Type B pancreatic cell (in vitro differentiated cells): ENCODE data around the gene LSS. TPM values are rescaled to one million over a fixed set of nuclear protein-coding genes. Genes with fewer than 3 reads are reported as not detected.
A peak's percentile ranks its signal among the peaks of the same experiment; 100 is the strongest.
"Not testable (repeated sequence)": the region's sequence is repeated elsewhere in the genome, so short reads cannot be mapped to it uniquely, and the experiment has no call there.

Experiments
- DNase-seq: peaks from one replicate; pipeline ENCODE4 v3.0.0; 2021; ENCODE audit warnings: mixed read lengths; ENCODE audit not compliant: unreplicated experiment; ENCODE audit errors: extremely low spot score
- H3K27ac Mint-ChIP-seq: 2 replicates; pipeline ENCODE4 v1.8.0; 2021; ENCODE audit warnings: mild to moderate bottlenecking, mixed read lengths
- H3K27me3 Mint-ChIP-seq: 2 replicates; pipeline ENCODE4 v1.8.0; 2021; ENCODE audit warnings: mixed read lengths
- H3K36me3 Mint-ChIP-seq: 2 replicates; pipeline ENCODE4 v1.8.0; 2021; ENCODE audit warnings: mixed read lengths
- H3K4me1 Mint-ChIP-seq: one replicate; pipeline ENCODE4 v1.8.0; 2021; ENCODE audit warnings: mixed read lengths; ENCODE audit not compliant: unreplicated experiment
- H3K4me3 Mint-ChIP-seq: 2 replicates; pipeline ENCODE4 v1.8.0; 2021; ENCODE audit warnings: mild to moderate bottlenecking, mixed read lengths
- H3K9me3 Mint-ChIP-seq: 2 replicates; pipeline ENCODE4 v1.8.0; 2021; ENCODE audit warnings: mixed read lengths
- total RNA-seq: library from RNA; stranded (reverse); gene quantifications from 2 replicates; pipeline ENCODE4 v1.2.1, GENCODE V29; 2021; ENCODE audit warnings: low replicate concordance
- TF ChIP-seq, protein P1 (sequence below): fragments of 200-600 bp; sonication (generic); conservative IDR thresholded peaks from 2 replicates; pipeline ENCODE4 v1.5.0; 2021; ENCODE audit warnings: antibody characterized with exemption, mild to moderate bottlenecking

LSS gene
- total RNA-seq, 1 donor from 2014 or later = 70.2 TPM

DNA sequence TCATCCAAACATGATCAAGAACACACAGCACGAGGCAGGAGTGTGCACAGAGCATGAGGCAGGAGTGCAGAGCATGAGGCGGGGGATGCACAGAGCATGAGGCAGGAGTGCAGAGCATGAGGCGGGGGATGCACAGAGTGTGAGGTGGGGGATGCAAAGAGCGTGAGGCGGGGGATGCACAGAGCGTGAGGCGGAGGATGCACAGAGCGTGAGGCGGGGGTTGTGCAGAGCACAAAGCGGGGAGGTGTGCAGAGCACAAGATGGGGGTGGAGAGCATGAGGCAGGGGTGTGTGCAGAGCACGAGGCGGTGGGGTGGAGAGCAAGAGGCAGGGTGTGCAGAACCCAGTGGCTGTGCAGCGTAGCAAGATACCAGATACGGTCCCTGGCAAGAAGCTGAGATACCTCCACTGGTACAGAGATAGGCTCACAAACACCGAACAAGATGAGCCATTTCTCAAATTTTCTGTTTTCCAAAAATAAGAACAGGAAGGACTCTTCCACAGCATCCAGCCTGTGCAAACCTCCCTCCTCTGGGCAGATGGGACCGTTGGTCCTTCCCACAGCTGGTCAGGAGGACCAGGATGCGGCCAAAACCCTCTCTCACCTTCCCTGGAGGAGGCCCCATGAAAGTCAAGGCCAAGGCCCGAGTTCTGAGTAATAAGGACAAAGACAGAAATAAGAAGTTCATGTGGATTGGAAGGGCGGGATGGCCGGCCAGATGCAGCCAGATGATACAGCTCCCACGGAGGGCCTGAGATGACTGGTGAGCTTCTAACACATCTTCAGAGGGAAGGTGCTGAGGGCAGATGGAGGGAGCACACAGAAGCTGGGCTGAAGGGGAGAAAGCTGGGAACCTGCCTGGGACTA is 56.3 kb downstream of the LSS start:
- TF ChIP-seq, protein P1, sequence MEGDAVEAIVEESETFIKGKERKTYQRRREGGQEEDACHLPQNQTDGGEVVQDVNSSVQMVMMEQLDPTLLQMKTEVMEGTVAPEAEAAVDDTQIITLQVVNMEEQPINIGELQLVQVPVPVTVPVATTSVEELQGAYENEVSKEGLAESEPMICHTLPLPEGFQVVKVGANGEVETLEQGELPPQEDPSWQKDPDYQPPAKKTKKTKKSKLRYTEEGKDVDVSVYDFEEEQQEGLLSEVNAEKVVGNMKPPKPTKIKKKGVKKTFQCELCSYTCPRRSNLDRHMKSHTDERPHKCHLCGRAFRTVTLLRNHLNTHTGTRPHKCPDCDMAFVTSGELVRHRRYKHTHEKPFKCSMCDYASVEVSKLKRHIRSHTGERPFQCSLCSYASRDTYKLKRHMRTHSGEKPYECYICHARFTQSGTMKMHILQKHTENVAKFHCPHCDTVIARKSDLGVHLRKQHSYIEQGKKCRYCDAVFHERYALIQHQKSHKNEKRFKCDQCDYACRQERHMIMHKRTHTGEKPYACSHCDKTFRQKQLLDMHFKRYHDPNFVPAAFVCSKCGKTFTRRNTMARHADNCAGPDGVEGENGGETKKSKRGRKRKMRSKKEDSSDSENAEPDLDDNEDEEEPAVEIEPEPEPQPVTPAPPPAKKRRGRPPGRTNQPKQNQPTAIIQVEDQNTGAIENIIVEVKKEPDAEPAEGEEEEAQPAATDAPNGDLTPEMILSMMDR = no peak
- Mint-ChIP-seq H3K4me1 (no peaks in the 10 kb centered on the region), H3K27me3 (no peaks in the 10 kb centered on the region), H3K9me3 (peaks cover 10% of the 10 kb centered on the region), H3K36me3 (peaks cover 13% of the 10 kb centered on the region), H3K4me3 (no peak overlapping the region), H3K27ac (no peak overlapping the region)
- DNase-seq = peak; percentile 48

- no peak overlapping the region for H3K4me3 Mint-ChIP-seq
- DNase-seq = no peak
- TF ChIP-seq, protein P1 = no peak
- no peaks in the 10 kb centered on the region for H3K27me3 Mint-ChIP-seq
- no peak overlapping the region for H3K27ac Mint-ChIP-seq
- no peaks in the 10 kb centered on the region for H3K4me1 Mint-ChIP-seq
- peaks cover 10% of the 10 kb centered on the region for H3K9me3 Mint-ChIP-seq
- peaks cover 8% of the 10 kb centered on the region for H3K36me3 Mint-ChIP-seq
Measured at GRCh38 chr21:46171585-46171984, 57.0 kb downstream of the LSS start.

- not testable (repeated sequence) for H3K4me3 Mint-ChIP-seq, H3K27ac Mint-ChIP-seq, H3K36me3 Mint-ChIP-seq, DNase-seq, H3K27me3 Mint-ChIP-seq, H3K9me3 Mint-ChIP-seq, H3K4me1 Mint-ChIP-seq
Measured at GRCh38 chr21:46170436-46171193, 58.0 kb downstream of the LSS start.

DNA sequence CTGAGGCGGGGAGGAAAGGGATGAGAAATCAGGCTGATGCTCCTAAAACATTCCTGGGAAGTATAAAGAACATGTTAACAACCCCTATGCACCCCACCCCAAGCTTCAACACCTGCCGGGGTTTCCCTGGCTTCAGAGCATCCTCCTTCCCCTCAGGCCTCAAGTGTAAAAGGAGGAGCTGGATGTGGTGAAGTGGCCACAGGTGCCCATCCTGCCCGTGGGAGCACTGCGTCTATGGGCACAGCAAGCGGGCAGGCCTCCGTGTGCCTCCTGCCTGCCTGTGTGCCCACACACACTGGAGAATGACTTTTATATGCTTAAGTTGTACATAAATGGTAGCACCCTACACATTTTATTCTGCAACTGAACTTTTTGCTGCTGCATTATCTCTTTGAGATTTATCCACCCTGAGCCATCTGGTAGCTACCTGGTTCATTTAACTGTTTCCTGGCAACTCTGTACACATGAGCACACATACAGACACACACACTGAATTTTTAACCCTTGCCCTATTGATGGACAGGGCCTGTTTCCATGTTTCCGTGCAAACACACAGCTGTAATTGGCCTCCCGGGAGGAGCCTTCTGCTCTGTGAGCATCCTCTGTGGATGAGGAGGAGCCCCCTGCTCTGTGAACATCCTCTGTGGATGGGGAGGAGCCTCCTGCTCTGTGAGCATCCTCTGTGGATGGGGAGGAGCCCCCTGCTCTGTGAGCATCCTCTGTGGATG is 59.8 kb downstream of the LSS start:
- H3K9me3 Mint-ChIP-seq = no peaks in the 10 kb centered on the region
- DNase-seq = no peak
- H3K27ac Mint-ChIP-seq = peak overlapping the region; percentile 74
- no peaks in the 10 kb centered on the region for H3K4me1 Mint-ChIP-seq
- H3K27me3 Mint-ChIP-seq = no peaks in the 10 kb centered on the region
- TF ChIP-seq, protein P1 = no peak
- no peak overlapping the region for H3K4me3 Mint-ChIP-seq
- peaks cover 4% of the 10 kb centered on the region for H3K36me3 Mint-ChIP-seq

DNA sequence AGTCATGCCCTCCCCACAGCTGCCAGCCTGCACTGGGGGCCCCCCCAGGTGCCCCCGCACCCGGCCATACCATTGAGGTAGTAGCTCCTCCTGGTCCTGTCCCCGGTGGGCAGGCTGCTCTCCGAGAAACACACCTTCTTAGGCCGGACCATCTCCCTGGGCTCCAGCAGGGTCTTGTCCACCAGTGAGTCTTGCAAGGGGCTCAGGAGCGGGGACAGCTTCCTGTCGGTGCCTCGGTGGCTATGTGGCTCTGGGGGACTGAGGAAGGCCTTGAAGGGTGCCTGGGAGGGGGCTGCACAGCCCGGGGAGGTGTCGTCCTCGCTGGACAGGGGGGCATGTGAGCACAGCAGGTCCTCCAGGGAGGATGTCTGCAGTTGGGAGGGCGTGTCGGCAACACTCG is 60.3 kb downstream of the LSS start:
- TF ChIP-seq, protein P1 = no peak
- Mint-ChIP-seq H3K4me3 (no peak overlapping the region), H3K4me1 (no peaks in the 10 kb centered on the region), H3K9me3 (no peaks in the 10 kb centered on the region), H3K27me3 (no peaks in the 10 kb centered on the region), H3K27ac (no peak overlapping the region), H3K36me3 (peaks cover 8% of the 10 kb centered on the region)
- peak; percentile 42 for DNase-seq
